H1 (cell line): ENCODE results near the gene RADIL. TPM values are rescaled to one million over a fixed set of nuclear protein-coding genes. Genes with fewer than 3 reads are reported as not detected.
A peak's percentile ranks its signal among the peaks of the same experiment; 100 is the strongest.

Source experiments
- CTCF ChIA-PET: fragments of 300-600 bp; sonication (Branson Sonifier 250); formaldehyde crosslinking; loops from one replicate; lab custom pipeline; 2021; ENCODE audit not compliant: partially characterized antibody; lab: Charles Lee
- POLR2A ChIA-PET: fragments of 300-600 bp; sonication (Branson Sonifier 250); formaldehyde crosslinking; loops from one replicate; lab custom pipeline; 2021; ENCODE audit warnings: inconsistent platforms; ENCODE audit not compliant: partially characterized antibody; lab: Charles Lee
- DNase-seq, 2 experiments: peaks; one replicate each; pipeline versions ENCODE4 v3.0.0 to v3.0.0-alpha.2; 2010 to 2022; ENCODE audit warnings: low spot score in 2 of 2, low read depth in 1 of 2, mixed read lengths in 1 of 2
- FAIRE-seq: peaks from 2 replicates; lab custom pipeline; 2011; peaks lifted over from hg19 to GRCh38; lab: Jason Lieb, UNC
- H2AFZ ChIP-seq: 2 replicates; pipeline ENCODE4 v1.8.1; 2012; ENCODE audit warnings: low read length, inconsistent platforms
- H2AK5ac ChIP-seq: 2 replicates; pipeline ENCODE4 v1.6.1; 2013; ENCODE audit warnings: low read depth, low read length
- H2BK120ac ChIP-seq: replicated peaks from 2 replicates; pipeline ENCODE3; 2013; ENCODE audit warnings: low read depth, low read length, inconsistent platforms
- H2BK12ac ChIP-seq: 2 replicates; pipeline ENCODE4 v1.6.1; 2013; ENCODE audit warnings: low read depth, low read length
- H2BK15ac ChIP-seq: 2 replicates; pipeline ENCODE4 v1.6.1; 2013; ENCODE audit warnings: low read length
- H2BK20ac ChIP-seq: 2 replicates; pipeline ENCODE4 v1.6.1; 2013; ENCODE audit warnings: low read length
- H2BK5ac ChIP-seq: 2 replicates; pipeline ENCODE4 v1.6.1; 2013; ENCODE audit warnings: low read depth, low read length
- H3K14ac ChIP-seq: 2 replicates; pipeline ENCODE4 v1.6.1; 2013; ENCODE audit warnings: inconsistent platforms; ENCODE audit not compliant: insufficient read length
- H3K18ac ChIP-seq: 2 replicates; pipeline ENCODE4 v1.6.1; 2013; ENCODE audit warnings: low read length; ENCODE audit errors: extremely low read depth
- H3K23ac ChIP-seq: 2 replicates; pipeline ENCODE4 v1.6.1; 2013; ENCODE audit warnings: inconsistent platforms; ENCODE audit not compliant: insufficient read length
- H3K23me2 ChIP-seq: 2 replicates; pipeline ENCODE4 v1.6.1; 2013; ENCODE audit warnings: low read depth, low read length
- H3K27ac ChIP-seq: 2 replicates; pipeline ENCODE4 v1.6.1; 2011; ENCODE audit warnings: low read depth, low read length, inconsistent platforms
- H3K27me3 ChIP-seq, 4 experiments: replicated peaks in 1 of 4; 1 replicate in 1 of 4; 2 replicates in 3 of 4; pipeline versions ENCODE4 v1.6.1 to v1.8.1; 2011 to 2013; ENCODE audit warnings: low read length in 3 of 4, mild to moderate bottlenecking in 3 of 4, inconsistent platforms in 2 of 4, mixed read lengths in 2 of 4, moderate library complexity in 1 of 4; ENCODE audit not compliant: control insufficient read depth in 3 of 4, insufficient read depth in 3 of 4; ENCODE audit errors: extremely low read depth in 1 of 4
- H3K36me3 ChIP-seq, 4 experiments: 2 replicates each; pipeline versions ENCODE4 v1.6.1 to v1.8.1; 2011 to 2013; ENCODE audit warnings: mild to moderate bottlenecking in 4 of 4, low read length in 3 of 4, moderate library complexity in 2 of 4, control low read depth in 1 of 4, inconsistent platforms in 1 of 4; ENCODE audit not compliant: insufficient read depth in 4 of 4, control insufficient read depth in 2 of 4
- H3K4ac ChIP-seq: replicated peaks from 2 replicates; pipeline ENCODE3; 2013; ENCODE audit warnings: low read length, low read depth, mixed read lengths, inconsistent platforms; ENCODE audit not compliant: insufficient read length
- H3K4me1 ChIP-seq, 4 experiments: replicated peaks in 1 of 4; 1 replicate in 1 of 4; 2 replicates in 3 of 4; pipeline versions ENCODE4 v1.6.1 to v1.8.1; 2011 to 2013; ENCODE audit warnings: low read length in 3 of 4, inconsistent platforms in 2 of 4, mixed read lengths in 1 of 4; ENCODE audit not compliant: insufficient read depth in 4 of 4, control insufficient read depth in 3 of 4
- H3K4me2 ChIP-seq, 2 experiments: 2 replicates each; pipeline versions ENCODE4 v1.6.1 to v1.8.1; 2011 to 2013; ENCODE audit warnings: low read depth in 2 of 2, low read length in 2 of 2, control low read depth in 1 of 2, inconsistent platforms in 1 of 2, mild to moderate bottlenecking in 1 of 2; ENCODE audit not compliant: insufficient read depth in 1 of 2
- H3K4me3 ChIP-seq, 4 experiments: fragments of 200-600, 300-600 bp in 1 of 4; sonication (generic), shearing (Covaris generic), sonication (Bioruptor Twin) in 1 of 4; 2 replicates each; pipeline versions ENCODE4 v1.5.1 to v1.8.1; 2011 to 2016; ENCODE audit warnings: low read length in 4 of 4, low read depth in 3 of 4, control low read depth in 2 of 4, inconsistent platforms in 2 of 4, mild to moderate bottlenecking in 2 of 4, mixed read lengths in 1 of 4, moderate library complexity in 1 of 4; ENCODE audit not compliant: insufficient read depth in 2 of 4; ENCODE audit errors: extremely low read depth in 1 of 4
- H3K56ac ChIP-seq: replicated peaks from 2 replicates; pipeline ENCODE3; 2013; ENCODE audit warnings: low read depth, mild to moderate bottlenecking, mixed read lengths, low read length, inconsistent platforms; ENCODE audit not compliant: insufficient read length
- H3K79me1 ChIP-seq: 2 replicates; pipeline ENCODE4 v1.6.1; 2013; ENCODE audit warnings: low read depth, low read length, control low read depth
- H3K79me2 ChIP-seq, 2 experiments: 2 replicates each; pipeline versions ENCODE4 v1.6.1 to v1.8.1; 2012 to 2013; ENCODE audit warnings: low read length in 2 of 2, mild to moderate bottlenecking in 2 of 2, inconsistent platforms in 1 of 2; ENCODE audit not compliant: insufficient read depth in 2 of 2, control insufficient read depth in 1 of 2
- H3K9ac ChIP-seq, 4 experiments: replicated peaks in 1 of 4; 1 replicate in 1 of 4; 2 replicates in 3 of 4; pipeline versions ENCODE4 v1.6.1 to v1.8.1; 2011 to 2013; ENCODE audit warnings: low read depth in 3 of 4, low read length in 3 of 4, control low read depth in 2 of 4, mild to moderate bottlenecking in 2 of 4, moderate library complexity in 2 of 4, inconsistent platforms in 1 of 4; ENCODE audit errors: extremely low read depth in 1 of 4
- H3K9me3 ChIP-seq, 2 experiments: 2 replicates each; pipeline versions ENCODE4 v1.6.1 to v1.8.1; 2012 to 2013; ENCODE audit warnings: mild to moderate bottlenecking in 2 of 2, moderate library complexity in 2 of 2, control low read depth in 1 of 2, inconsistent platforms in 1 of 2, low read depth in 1 of 2, low read length in 1 of 2, mixed read lengths in 1 of 2; ENCODE audit not compliant: insufficient read depth in 2 of 2
- H4K20me1 ChIP-seq, 2 experiments: replicated peaks in 1 of 2; 2 replicates each; pipeline versions ENCODE3 to v1.8.1; 2011 to 2013; ENCODE audit warnings: inconsistent platforms in 2 of 2, low read length in 2 of 2, mild to moderate bottlenecking in 1 of 2; ENCODE audit not compliant: insufficient read depth in 2 of 2, control insufficient read depth in 1 of 2
- H4K5ac ChIP-seq: 2 replicates; pipeline ENCODE4 v1.6.1; 2013; ENCODE audit warnings: low read length, low read depth, mixed read lengths, inconsistent platforms; ENCODE audit not compliant: insufficient read length
- H4K8ac ChIP-seq: 2 replicates; pipeline ENCODE4 v1.8.0; 2013; ENCODE audit warnings: mild to moderate bottlenecking, moderate library complexity, low read length, inconsistent platforms; ENCODE audit not compliant: insufficient read depth; ENCODE audit errors: extremely low read depth
- H4K91ac ChIP-seq: replicated peaks from 2 replicates; pipeline ENCODE3; 2013; ENCODE audit warnings: low read length, mixed read lengths, inconsistent platforms; ENCODE audit not compliant: insufficient read length
- BRCA1 ChIP-seq: IDR thresholded peaks from 2 replicates; pipeline ENCODE4 v1.6.1; 2012; ENCODE audit warnings: low read depth, low read length, improper control_type of control experiment
- CBX8 ChIP-seq: fragments of 300-800, 300-1000 bp; sonication (generic); IDR thresholded peaks from 2 replicates; pipeline ENCODE4 v1.7.1; 2016; ENCODE audit warnings: low read depth, low read length, borderline replicate concordance
- CREB1 ChIP-seq: IDR thresholded peaks from 2 replicates; pipeline ENCODE4 v1.6.1; 2012; ENCODE audit warnings: inconsistent platforms
- KDM5A ChIP-seq: fragments of 200-600 bp; IDR thresholded peaks from 2 replicates; pipeline ENCODE4 v1.7.1; 2012; ENCODE audit warnings: mild to moderate bottlenecking, low read length, inconsistent platforms, mixed read lengths
- MAFK ChIP-seq: IDR thresholded peaks from 2 replicates; pipeline ENCODE4 v1.6.1; 2012; ENCODE audit warnings: low read depth, mild to moderate bottlenecking, improper control_type of control experiment, low read length
- MAX ChIP-seq: IDR thresholded peaks from 2 replicates; pipeline ENCODE4 v1.6.1; 2012; ENCODE audit warnings: inconsistent platforms
- NRF1 ChIP-seq: IDR thresholded peaks from 2 replicates; pipeline ENCODE4 v1.6.1; 2011; ENCODE audit warnings: mild to moderate bottlenecking, low read depth, low read length, improper control_type of control experiment
- POLR2A ChIP-seq, 2 experiments: IDR thresholded peaks; 1 replicate in 1 of 2; 2 replicates in 1 of 2; pipeline ENCODE4 v1.6.1; 2011; ENCODE audit warnings: low read depth in 2 of 2, low read length in 2 of 2, mild to moderate bottlenecking in 2 of 2; ENCODE audit errors: control extremely low read depth in 1 of 2
- RBBP5 ChIP-seq: IDR thresholded peaks from 2 replicates; pipeline ENCODE4 v1.7.1; 2012; ENCODE audit warnings: low read depth, mild to moderate bottlenecking, inconsistent platforms, low read length, moderate library complexity, borderline replicate concordance
- RFX5 ChIP-seq: IDR thresholded peaks from 2 replicates; pipeline ENCODE4 v1.6.1; 2011; ENCODE audit warnings: low read depth, low read length, improper control_type of control experiment, borderline replicate concordance
- SRF ChIP-seq: IDR thresholded peaks from 2 replicates; pipeline ENCODE4 v1.6.1; 2011; ENCODE audit warnings: mild to moderate bottlenecking, low read depth, low read length, moderate library complexity
- WGBS, 2 experiments: shearing (Covaris generic) in 1 of 2; methylation state at CpG; one replicate each; pipeline versions ENCODE4 v1.1.6 to v1.1.7; 2013 to 2015; ENCODE audit warnings: low lambda C conversion rate in 2 of 2, mixed read lengths in 2 of 2, inconsistent platforms in 1 of 2, low coverage in 1 of 2, missing lambda C conversion rate in 1 of 2; ENCODE audit not compliant: insufficient replicate concordance in 2 of 2, insufficient coverage in 1 of 2, insufficient read length in 1 of 2; ENCODE audit errors: extremely low coverage in 1 of 2, missing lambda C conversion rate in 1 of 2; 5-methylcytosine and 5-hydroxymethylcytosine counted together
- polyA plus RNA-seq, 7 experiments: library from polyadenylated mRNA; depleted of rRNA in 3 of 7; stranded (reverse) in 5 of 7; unstranded in 2 of 7; fragments of >200 nt in 5 of 7; fragments of 200-250 nt in 2 of 7; gene quantifications; 1 replicate in 5 of 7; 2 replicates in 1 of 7; 4 replicates in 1 of 7; pipeline versions ENCODE4 v1.2.1 to v1.2.3, GENCODE V29; 2011 to 2013; ENCODE audit warnings: missing spikeins in 2 of 7, mixed read lengths in 2 of 7
- total RNA-seq: library from RNA; stranded (reverse); fragmentation: NEBNext Ultra II Directional; extraction: Animal tissue kit (Norgen Biotek cat#: 25700); gene quantifications from 2 replicates; pipeline ENCODE4 v1.2.1, GENCODE V29; 2021

RADIL gene
- total and polyA plus RNA-seq, 2 of the 8 experiments (the other 6 are each of a cell fraction or from before 2014, with no cell fraction given), result 5.0 to 5.4 TPM

- Histone ChIP-seq H3K27ac (no peak overlapping the region), H2BK120ac (no peak overlapping the region), H3K4ac (no peak overlapping the region), H2BK15ac (no peak overlapping the region), H3K27me3 (no peaks in the 10 kb centered on the region), H3K23me2 (peaks cover 2% of the 10 kb centered on the region; the same call in 1 of the 2 replicates), H3K4me1 (peaks cover 0 to 4% (median 0%) of the 10 kb centered on the region in 4 experiments; a peak in 1 of 7 replicates), H3K18ac (peak overlapping the region; percentile 7; the same call in 1 of the 2 replicates), H2BK20ac (no peak overlapping the region), H3K14ac (no peak overlapping the region), H3K4me3 (no peak overlapping the region), H3K9me3 (no peaks in the 10 kb centered on the region), H3K36me3 (no peaks in the 10 kb centered on the region), H2BK5ac (no peak overlapping the region), H3K23ac (no peak overlapping the region), H2AK5ac (0 out of 2 replicates have a peak overlapping the region, but pooled peaks have one; percentile 24), H4K8ac (no peak overlapping the region), H3K79me2 (no peaks in the 10 kb centered on the region), H4K20me1 (peaks cover 0 to 6% of the 10 kb centered on the region in 2 experiments), H3K56ac (no peak overlapping the region), H4K91ac (no peak overlapping the region), H3K4me2 (no peak overlapping the region), H2BK12ac (no peak overlapping the region), H4K5ac (no peak overlapping the region), H2AFZ (no peak overlapping the region), H3K79me1 (no peaks in the 10 kb centered on the region), H3K9ac (no peak overlapping the region)
- no peak for FAIRE-seq
- WGBS, 2 experiments, result 93% methylated on average over 21 of the region's 21 CpGs; no CpG with 5 or more reads in 1 of the 2 experiments
- ChIA-PET CTCF (interaction anchor here (0.7 to 1.9 kb wide), 6 partner anchors 9 to 221 kb away, joined by 3 to 10 read pairs (median 4); partner anchors contain the start of gene RADIL), POLR2A (no interaction called here)
- DNase-seq, result no peak
- no peak for TF ChIP-seq SRF
- TF ChIP-seq MAX, result no peak
- TF ChIP-seq CREB1, result no peak
- no peak for TF ChIP-seq MAFK
- no peak for TF ChIP-seq RBBP5
- no peak for TF ChIP-seq RFX5
- no peak for TF ChIP-seq CBX8
- no peak for TF ChIP-seq BRCA1
- no peak for TF ChIP-seq POLR2A (IDR thresholded peaks at IDR 0.05; ENCODE audit: control extremely low read depth in 1 of 2, low read depth in 2 of 2, low read length in 2 of 2)
- TF ChIP-seq NRF1, result no peak
- no peak for TF ChIP-seq KDM5A
These were observed 44.7 kb downstream of the RADIL start for GRCh38 chr7:4838626-4839334.
